Measurements from ENCODE around the gene WDR41.

- no peak for TF ChIP-seq POLR2A (IDR thresholded peaks at IDR 0.05)
- TF ChIP-seq CTCF (IDR thresholded peaks at IDR 0.05): no peak
Measured at GRCh38 chr5:77425998-77426659, 66.0 kb downstream of the WDR41 start.

Data from Peyer's patch (tissue), 4 donors.